HepG2 (cell line): ENCODE measurements around the gene IGF2. TPM values are rescaled to one million over a fixed set of nuclear protein-coding genes. Genes with fewer than 3 reads are reported as not detected.

ENCODE experiments used
- ATAC-seq: fragments of 200-7000 bp; cut with Tn5 transposase; 3 replicates; pipeline ENCODE4 v1.9.1; 2020; ENCODE audit warnings: mild to moderate bottlenecking, moderate library complexity
- BruUV-seq: library from RNA; stranded (reverse); fragments of 400-500 nt; replicated peaks from 2 replicates; lab custom pipeline; 2021; lab: Mats Ljungman, UMichigan
- CTCF ChIA-PET: fragments of 300-600 bp; formaldehyde crosslinking; extraction: SDS; loops from one replicate; lab custom pipeline; 2021; ENCODE audit warnings: low total read pairs, inconsistent platforms, low intra/inter-chr PET ratio; lab: Yijun Ruan, JAX
- POLR2A ChIA-PET: fragments of 350-600 bp; sonication (Branson Sonifier 250); formaldehyde crosslinking; loops from one replicate; lab custom pipeline; 2020; ENCODE audit warnings: antibody characterized with exemption, inconsistent platforms; lab: Yijun Ruan, JAX
- DNase-seq: peaks from one replicate; pipeline ENCODE4 v3.0.0-alpha.2; 2015; ENCODE audit warnings: low spot score
- FAIRE-seq: peaks from 3 replicates; lab custom pipeline; 2011; peaks lifted over from hg19 to GRCh38; lab: Jason Lieb, UNC
- H2AFZ ChIP-seq: one replicate; pipeline ENCODE4 v1.6.1; 2011; ENCODE audit warnings: low read length, inconsistent platforms
- H3K27ac ChIP-seq: fragments of 300-600 bp; 3 replicates; pipeline ENCODE4 v1.8.0; 2011; ENCODE audit warnings: mixed run types, mild to moderate bottlenecking, mixed read lengths, low read length, inconsistent platforms; ENCODE audit not compliant: insufficient read depth; ENCODE audit errors: extremely low read length
- H3K27me3 ChIP-seq, 2 experiments: fragments of 200-600 bp in 1 of 2; 2 replicates in 1 of 2; 3 replicates in 1 of 2; pipeline versions ENCODE4 v1.6.0 to v1.8.0; 2011; ENCODE audit warnings: low read length in 2 of 2, mild to moderate bottlenecking in 2 of 2, moderate library complexity in 2 of 2, inconsistent platforms in 1 of 2; ENCODE audit not compliant: insufficient read depth in 2 of 2, control insufficient read depth in 1 of 2
- H3K36me3 ChIP-seq, 2 experiments: fragments of 200-600 bp in 1 of 2; replicated peaks in 1 of 2; 2 replicates in 1 of 2; 3 replicates in 1 of 2; pipeline versions ENCODE4 v1.5.1 to v1.8.0; 2011; ENCODE audit warnings: low read length in 2 of 2, inconsistent platforms in 1 of 2; ENCODE audit not compliant: insufficient read depth in 2 of 2, control insufficient read depth in 1 of 2
- H3K4me1 ChIP-seq: 2 replicates; pipeline ENCODE4 v1.5.1; 2012; ENCODE audit warnings: low read length, inconsistent platforms; ENCODE audit not compliant: insufficient read depth
- H3K4me2 ChIP-seq: 2 replicates; pipeline ENCODE4 v1.6.0; 2011; ENCODE audit warnings: low read depth, low read length, inconsistent platforms
- H3K4me3 ChIP-seq, 3 experiments: fragments of 200-600 bp in 1 of 3; sonication (generic), shearing (Covaris generic) in 1 of 3; replicated peaks in 1 of 3; 2 replicates each; pipeline ENCODE4 v1.5.1; 2011 to 2016; ENCODE audit warnings: low read length in 3 of 3, inconsistent platforms in 2 of 3, low read depth in 2 of 3, mild to moderate bottlenecking in 2 of 3, control low read depth in 1 of 3, mixed read lengths in 1 of 3; ENCODE audit not compliant: insufficient read depth in 1 of 3
- H3K79me2 ChIP-seq: one replicate; pipeline ENCODE4 v1.6.1; 2011; ENCODE audit warnings: low read length, inconsistent platforms; ENCODE audit not compliant: insufficient read depth
- H3K9ac ChIP-seq: 2 replicates; pipeline ENCODE4 v1.6.0; 2011; ENCODE audit warnings: mild to moderate bottlenecking, low read depth, low read length, inconsistent platforms; ENCODE audit not compliant: insufficient read depth
- H3K9me3 ChIP-seq: 2 replicates; pipeline ENCODE4 v1.5.1; 2012; ENCODE audit warnings: mild to moderate bottlenecking, low read length
- H4K20me1 ChIP-seq: 2 replicates; pipeline ENCODE4 v1.6.0; 2011; ENCODE audit warnings: inconsistent platforms, mild to moderate bottlenecking, low read length, moderate library complexity; ENCODE audit not compliant: insufficient read depth
- GTF3A ChIP-seq: sonication (generic); formaldehyde crosslinking; conservative IDR thresholded peaks from 2 replicates; pipeline ENCODE4 v1.4.0; 2020; ENCODE audit warnings: mild to moderate bottlenecking, missing genetic modification reagents
- RBFOX2 ChIP-seq: fragments of 200-400 bp; formaldehyde crosslinking; IDR thresholded peaks from 2 replicates; pipeline ENCODE4 v1.6.1; 2017; ENCODE audit warnings: low read depth, mild to moderate bottlenecking, low read length
- SP4 ChIP-seq: sonication (generic); formaldehyde crosslinking; IDR thresholded peaks from 2 replicates; pipeline ENCODE4 v1.8.1; 2023; ENCODE audit warnings: mild to moderate bottlenecking, missing genetic modification reagents
- ZFP1 ChIP-seq: IDR thresholded peaks from 2 replicates; pipeline ENCODE4 v1.6.1; 2016
- WGBS: methylation state at CpG from one replicate; pipeline ENCODE4 v1.1.6; 2017; ENCODE audit warnings: low lambda C conversion rate; 5-methylcytosine and 5-hydroxymethylcytosine counted together
- in situ Hi-C: cut with HindIII; loops from 2 replicates; pipeline ENCODE4 v1.10.0; 2017; ENCODE audit warnings: low pct_unique_long_range_greater_than_20kb; ENCODE audit not compliant: extremely low pct_ligation_motif_present
- intact Hi-C: fragments of 100-400 bp; cut with micrococcal nuclease; formaldehyde crosslinking; loops from one replicate; pipeline ENCODE4 v1.10.0; 2022; ENCODE audit not compliant: unreplicated experiment
- polyA plus RNA-seq, 8 experiments: library from polyadenylated mRNA; depleted of rRNA in 3 of 8; stranded (reverse) in 7 of 8; unstranded in 1 of 8; fragments of >200 nt; fragmentation: Illumina TruSeq in 4 of 8; extraction: Trizol in 4 of 8; gene quantifications; 2 replicates each; pipeline versions ENCODE4 v1.2.1 to v1.2.3, GENCODE V29; 2011 to 2016; ENCODE audit warnings: low read depth in 4 of 8, missing spikeins in 1 of 8, mixed read lengths in 1 of 8; ENCODE audit not compliant: insufficient read depth in 1 of 8
- total RNA-seq, 5 experiments: library from RNA; depleted of rRNA; stranded (reverse); fragments of >200 nt; fragmentation: Illumina TruSeq; extraction: Trizol; gene quantifications; 2 replicates each; pipeline ENCODE4 v1.2.3, GENCODE V29; 2016; ENCODE audit warnings: low read depth in 1 of 5
- TF ChIP-seq, protein P1 (sequence below): fragments of 450-650 bp; IDR thresholded peaks from 2 replicates; pipeline ENCODE4 v1.6.1; 2016

Gene IGF2
- total and polyA plus RNA-seq, 2 of the 13 experiments (the other 11 are each of a cell fraction or from before 2014, with no cell fraction given) = 79.1 to 254 TPM

DNA sequence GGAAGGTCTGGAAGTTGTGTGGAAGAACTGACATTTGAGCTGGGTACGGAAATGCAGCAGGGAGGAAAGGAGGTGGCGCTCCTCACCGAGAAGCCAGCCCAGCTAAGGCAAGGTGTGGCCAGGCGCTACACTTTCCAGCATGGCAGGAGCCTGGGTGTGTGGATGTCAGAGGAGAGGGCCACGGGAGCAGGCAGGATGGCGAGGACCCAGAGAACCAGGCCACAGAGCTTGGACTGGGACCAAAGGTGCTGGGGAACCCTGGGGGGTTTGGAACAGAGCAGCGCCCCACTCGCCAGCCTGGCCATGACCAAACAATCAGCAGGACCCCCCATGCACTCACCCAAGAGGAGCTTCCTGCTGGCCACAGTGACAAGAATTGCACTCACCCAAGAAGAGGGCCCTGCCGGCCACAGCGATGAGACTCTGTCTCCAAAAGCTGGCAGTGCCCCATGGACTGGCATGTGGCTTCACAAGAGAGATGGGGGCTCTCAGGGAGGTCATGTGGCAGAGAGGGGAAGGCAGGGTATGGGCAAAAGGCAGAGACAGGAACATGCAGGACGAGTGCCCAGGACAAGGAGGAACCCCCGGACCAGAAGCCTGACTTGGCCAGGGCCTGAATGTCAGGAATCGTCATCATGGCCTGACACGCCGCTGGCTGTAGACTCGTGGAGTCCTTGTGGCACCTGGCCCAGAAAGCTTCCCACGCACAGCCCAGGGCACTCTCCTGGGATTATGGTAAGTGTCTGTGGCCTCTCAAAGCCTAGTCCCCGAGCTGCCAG is 45.4 kb downstream of the IGF2 start:
- 98% methylated on average over 8 of the region's 18 CpGs for WGBS
- in situ Hi-C loops = no loop called here
- FAIRE-seq (no peak), ATAC-seq (no peak), DNase-seq (no peak)
- TF ChIP-seq ZFP1 = peak; percentile 97; the same call in 1 of the 2 replicates
- no peak for TF ChIP-seq GTF3A (CRISPR knock-in tag)
- no peaks in the 10 kb centered on the region for H3K36me3 ChIP-seq
- CTCF ChIA-PET = no interaction called here
- H3K9me3 ChIP-seq = no peaks in the 10 kb centered on the region
- H3K4me3 ChIP-seq = no peak overlapping the region
- H4K20me1 ChIP-seq = no peaks in the 10 kb centered on the region
- H3K27me3 ChIP-seq = peaks cover 4 to 24% of the 10 kb centered on the region in 2 experiments; a peak in 4 of 5 replicates
- no peak overlapping the region for H3K4me2 ChIP-seq
- no TSS peak for BruUV-seq
- intact Hi-C loops = no loop called here
- no peaks in the 10 kb centered on the region for H3K79me2 ChIP-seq
- H3K27ac ChIP-seq = no peak overlapping the region
- POLR2A ChIA-PET = no interaction called here
- H3K4me1 ChIP-seq = peaks cover 42% of the 10 kb centered on the region
- H2AFZ ChIP-seq = no peak overlapping the region
- no peak overlapping the region for H3K9ac ChIP-seq

GRCh38 chr11:2092956-2093412 is 46.2 kb downstream of the IGF2 start:
- ChIA-PET CTCF (no interaction called here), POLR2A (interaction anchor here (1.0 kb wide), 1 partner anchor 10 kb away, joined by 3 read pairs; no protein-coding TSS in a partner anchor)
- no peak overlapping the region for H3K27ac ChIP-seq
- no peaks in the 10 kb centered on the region for H4K20me1 ChIP-seq
- H3K4me2 ChIP-seq = no peak overlapping the region
- H2AFZ ChIP-seq = no peak overlapping the region
- no peaks in the 10 kb centered on the region for H3K9me3 ChIP-seq
- TF ChIP-seq RBFOX2 (no peak), SP4 (CRISPR knock-in tag) (no peak)
- TF ChIP-seq, protein P1, sequence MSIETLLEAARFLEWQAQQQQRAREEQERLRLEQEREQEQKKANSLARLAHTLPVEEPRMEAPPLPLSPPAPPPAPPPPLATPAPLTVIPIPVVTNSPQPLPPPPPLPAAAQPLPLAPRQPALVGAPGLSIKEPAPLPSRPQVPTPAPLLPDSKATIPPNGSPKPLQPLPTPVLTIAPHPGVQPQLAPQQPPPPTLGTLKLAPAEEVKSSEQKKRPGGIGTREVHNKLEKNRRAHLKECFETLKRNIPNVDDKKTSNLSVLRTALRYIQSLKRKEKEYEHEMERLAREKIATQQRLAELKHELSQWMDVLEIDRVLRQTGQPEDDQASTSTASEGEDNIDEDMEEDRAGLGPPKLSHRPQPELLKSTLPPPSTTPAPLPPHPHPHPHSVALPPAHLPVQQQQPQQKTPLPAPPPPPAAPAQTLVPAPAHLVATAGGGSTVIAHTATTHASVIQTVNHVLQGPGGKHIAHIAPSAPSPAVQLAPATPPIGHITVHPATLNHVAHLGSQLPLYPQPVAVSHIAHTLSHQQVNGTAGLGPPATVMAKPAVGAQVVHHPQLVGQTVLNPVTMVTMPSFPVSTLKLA = no peak
- H3K27me3 ChIP-seq = peaks cover 4 to 24% of the 10 kb centered on the region in 2 experiments; a peak in 4 of 5 replicates
- H3K79me2 ChIP-seq = no peaks in the 10 kb centered on the region
- ATAC-seq (no peak), DNase-seq (no peak), FAIRE-seq (no peak)
- BruUV-seq = no TSS peak
- in situ Hi-C loops (no loop called here), intact Hi-C loops (no loop called here)
- no peak overlapping the region for H3K4me3 ChIP-seq
- H3K4me1 ChIP-seq = peaks cover 38% of the 10 kb centered on the region
- no peaks in the 10 kb centered on the region for H3K36me3 ChIP-seq
- 50% methylated on average over 7 of the region's 10 CpGs for WGBS
- H3K9ac ChIP-seq = no peak overlapping the region
